ENCODE data around the gene TEX35. TPM values are rescaled to one million over a fixed set of nuclear protein-coding genes. Genes with fewer than 3 reads are reported as not detected.
A peak's percentile ranks its signal among the peaks of the same experiment; 100 is the strongest.

The TEX35 gene
- total RNA-seq, 2 donors from 2014 or later, result not detected

DNA sequence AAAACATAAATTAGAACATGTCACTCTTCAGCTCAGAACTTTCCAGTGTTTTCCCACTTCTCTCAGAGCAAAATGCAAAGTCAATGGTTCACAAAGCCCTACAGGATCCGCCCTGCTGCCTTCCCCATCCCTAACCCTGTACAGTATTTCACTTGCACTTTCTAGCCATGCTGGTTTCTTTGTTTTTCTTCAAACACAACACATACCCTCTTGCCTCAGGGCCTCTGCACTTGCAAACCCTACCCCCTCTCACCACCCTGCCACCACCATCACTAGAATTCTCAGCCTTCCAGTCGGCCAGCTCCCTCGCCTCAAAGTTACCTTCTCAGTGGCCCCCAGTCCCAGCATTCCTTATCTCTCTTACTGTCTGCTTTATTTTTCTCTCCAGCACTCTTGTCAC lies 17.6 kb downstream of the TEX35 start:
- H3K4me1 Mint-ChIP-seq, result no peaks in the 10 kb centered on the region
- no peaks in the 10 kb centered on the region for H3K27me3 Mint-ChIP-seq (ENCODE audit: insufficient read depth)
- Histone ChIP-seq H3K4me1 (ENCODE audit: control insufficient read depth, insufficient read depth, low read length) (no peaks in the 10 kb centered on the region), H3K27me3 (ENCODE audit: control insufficient read depth, insufficient read depth, low read length, poor library complexity, severe bottlenecking) (no peaks in the 10 kb centered on the region), H3K27ac (ENCODE audit: low read depth, low read length) (no peak overlapping the region), H3K4me3 (ENCODE audit: low read length) (no peak overlapping the region), H3K9me3 (ENCODE audit: control insufficient read depth, low read length) (no peaks in the 10 kb centered on the region), H3K9ac (ENCODE audit: extremely low read depth, low read length, poor library complexity, severe bottlenecking) (no peak overlapping the region), H3K36me3 (ENCODE audit: control insufficient read depth, insufficient read depth, low read length) (no peaks in the 10 kb centered on the region)
- peak; percentile 26 for DNase-seq
- H3K4me3 Mint-ChIP-seq, result no peak overlapping the region
- H3K9me3 Mint-ChIP-seq, result no peaks in the 10 kb centered on the region
- H3K36me3 Mint-ChIP-seq (ENCODE audit: low read depth), result no peaks in the 10 kb centered on the region
- no peak overlapping the region for H3K27ac Mint-ChIP-seq
- TF ChIP-seq, protein P1, sequence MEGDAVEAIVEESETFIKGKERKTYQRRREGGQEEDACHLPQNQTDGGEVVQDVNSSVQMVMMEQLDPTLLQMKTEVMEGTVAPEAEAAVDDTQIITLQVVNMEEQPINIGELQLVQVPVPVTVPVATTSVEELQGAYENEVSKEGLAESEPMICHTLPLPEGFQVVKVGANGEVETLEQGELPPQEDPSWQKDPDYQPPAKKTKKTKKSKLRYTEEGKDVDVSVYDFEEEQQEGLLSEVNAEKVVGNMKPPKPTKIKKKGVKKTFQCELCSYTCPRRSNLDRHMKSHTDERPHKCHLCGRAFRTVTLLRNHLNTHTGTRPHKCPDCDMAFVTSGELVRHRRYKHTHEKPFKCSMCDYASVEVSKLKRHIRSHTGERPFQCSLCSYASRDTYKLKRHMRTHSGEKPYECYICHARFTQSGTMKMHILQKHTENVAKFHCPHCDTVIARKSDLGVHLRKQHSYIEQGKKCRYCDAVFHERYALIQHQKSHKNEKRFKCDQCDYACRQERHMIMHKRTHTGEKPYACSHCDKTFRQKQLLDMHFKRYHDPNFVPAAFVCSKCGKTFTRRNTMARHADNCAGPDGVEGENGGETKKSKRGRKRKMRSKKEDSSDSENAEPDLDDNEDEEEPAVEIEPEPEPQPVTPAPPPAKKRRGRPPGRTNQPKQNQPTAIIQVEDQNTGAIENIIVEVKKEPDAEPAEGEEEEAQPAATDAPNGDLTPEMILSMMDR (conservative IDR thresholded peaks at IDR 0.05), result no peak
- 90 to 100% methylated on average over 3 of the region's 3 CpGs for WGBS, 2 experiments (ENCODE audit: insufficient coverage in 1 of 2, insufficient read length in 1 of 2)

DNA sequence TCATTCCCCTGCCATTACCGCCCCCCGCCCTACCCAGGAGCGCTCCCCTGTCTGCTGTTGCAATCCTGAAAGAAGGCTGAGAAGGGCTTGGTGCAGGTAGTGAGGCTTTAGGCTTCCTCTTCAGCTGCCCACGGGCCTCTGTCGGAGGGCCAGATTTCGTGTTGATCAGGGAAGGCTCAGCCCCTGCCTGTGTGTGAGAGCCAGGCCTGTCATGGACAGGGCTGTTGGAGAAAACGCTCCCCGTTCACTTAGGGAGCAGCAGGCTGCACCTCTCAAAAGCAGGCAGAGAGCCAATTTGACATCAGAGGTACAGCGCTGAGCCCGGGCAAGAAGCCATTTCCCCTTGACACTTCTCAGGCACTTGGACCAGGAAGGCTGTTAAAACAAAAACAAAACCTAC lies 19.0 kb downstream of the TEX35 start:
- H3K9ac ChIP-seq (ENCODE audit: extremely low read depth, low read length, poor library complexity, severe bottlenecking), result no peak overlapping the region
- peaks cover 3% of the 10 kb centered on the region for H3K4me1 ChIP-seq (ENCODE audit: control insufficient read depth, insufficient read depth, low read length)
- TF ChIP-seq, protein P1 (conservative IDR thresholded peaks at IDR 0.05), result no peak
- WGBS, 2 experiments (ENCODE audit: insufficient coverage in 1 of 2, insufficient read length in 1 of 2), result 87 to 96% methylated on average over 4 to 10 of the region's 10 CpGs
- no peaks in the 10 kb centered on the region for H3K9me3 ChIP-seq (ENCODE audit: control insufficient read depth, low read length)
- H3K4me3 ChIP-seq (ENCODE audit: low read length), result no peak overlapping the region
- H3K27ac Mint-ChIP-seq, result no peak overlapping the region
- H3K36me3 Mint-ChIP-seq (ENCODE audit: low read depth), result no peaks in the 10 kb centered on the region
- H3K27me3 Mint-ChIP-seq (ENCODE audit: insufficient read depth), result no peaks in the 10 kb centered on the region
- H3K36me3 ChIP-seq (ENCODE audit: control insufficient read depth, insufficient read depth, low read length), result no peaks in the 10 kb centered on the region
- H3K4me1 Mint-ChIP-seq, result peaks cover 5% of the 10 kb centered on the region
- no peak overlapping the region for H3K27ac ChIP-seq (ENCODE audit: low read depth, low read length)
- H3K4me3 Mint-ChIP-seq, result no peak overlapping the region
- no peak for DNase-seq
- no peaks in the 10 kb centered on the region for H3K9me3 Mint-ChIP-seq
- no peaks in the 10 kb centered on the region for H3K27me3 ChIP-seq (ENCODE audit: control insufficient read depth, insufficient read depth, low read length, poor library complexity, severe bottlenecking)

DNA sequence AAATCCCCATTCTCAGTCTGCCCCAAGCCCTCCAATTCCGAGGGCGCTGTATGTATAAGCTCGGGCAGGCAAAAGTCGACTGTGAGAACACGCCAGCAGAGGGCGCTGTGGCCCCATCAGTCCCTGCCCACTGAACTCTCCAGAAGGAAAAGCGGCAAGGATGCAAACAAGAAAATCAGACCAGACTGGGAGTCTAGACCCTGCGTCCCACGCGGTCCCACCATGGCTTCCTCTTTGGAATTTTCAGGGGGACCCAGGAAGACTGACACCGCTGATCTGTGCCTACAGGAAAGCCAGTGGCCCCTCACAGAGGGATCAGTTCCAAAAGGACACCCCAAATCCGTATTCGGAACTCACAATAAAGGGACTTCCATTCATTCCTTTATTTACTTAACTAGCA lies 19.5 kb downstream of the TEX35 start:
- Mint-ChIP-seq H3K4me1 (peaks cover 10% of the 10 kb centered on the region), H3K27ac (no peak overlapping the region), H3K4me3 (no peak overlapping the region), H3K9me3 (no peaks in the 10 kb centered on the region), H3K27me3 (ENCODE audit: insufficient read depth) (no peaks in the 10 kb centered on the region), H3K36me3 (ENCODE audit: low read depth) (no peaks in the 10 kb centered on the region)
- WGBS, 2 experiments (ENCODE audit: insufficient coverage in 1 of 2, insufficient read length in 1 of 2), result 23% methylated on average over 13 of the region's 13 CpGs
- DNase-seq, result peak; percentile 95
- Histone ChIP-seq H3K9ac (ENCODE audit: extremely low read depth, low read length, poor library complexity, severe bottlenecking) (no peak overlapping the region), H3K27ac (ENCODE audit: low read depth, low read length) (no peak overlapping the region), H3K9me3 (ENCODE audit: control insufficient read depth, low read length) (no peaks in the 10 kb centered on the region), H3K4me1 (ENCODE audit: control insufficient read depth, insufficient read depth, low read length) (peaks cover 8% of the 10 kb centered on the region), H3K36me3 (ENCODE audit: control insufficient read depth, insufficient read depth, low read length) (no peaks in the 10 kb centered on the region), H3K4me3 (ENCODE audit: low read length) (no peak overlapping the region), H3K27me3 (ENCODE audit: control insufficient read depth, insufficient read depth, low read length, poor library complexity, severe bottlenecking) (no peaks in the 10 kb centered on the region)
- TF ChIP-seq, protein P1 (conservative IDR thresholded peaks at IDR 0.05), result peak; percentile 94
